ENCODE measurements around the gene CDA.

The CDA gene

GRCh38 chr1:20588634-20589225 lies at the start of gene CDA:
CDA (plus strand) TSS chr1:20589097; CDS start chr1:20589130, 33 bp downstream.
- DNase-seq = no peak

GRCh38 chr1:20540281-20540680 lies 48.6 kb upstream of the CDA start:
- DNase-seq = no peak

- no peak for DNase-seq
These were observed 42.3 kb upstream of the CDA start for GRCh38 chr1:20546637-20547036.

GRCh38 chr1:20551161-20551560 lies 37.7 kb upstream of the CDA start:
- no peak for DNase-seq

- DNase-seq = peak; percentile 63
These were observed 36.8 kb upstream of the CDA start, which contains the start of gene FAM43B for GRCh38 chr1:20551945-20552727. FAM43B (plus strand) TSS chr1:20552573; CDS start chr1:20552974, 401 bp downstream.

GRCh38 chr1:20552728-20553445 lies 36.0 kb upstream of the CDA start:
- peak; percentile 10 for DNase-seq

- no peak for DNase-seq
These were observed 33.7 kb upstream of the CDA start for GRCh38 chr1:20555025-20555757.

GRCh38 chr1:20555758-20556120 lies 33.2 kb upstream of the CDA start:
- no peak for DNase-seq

- DNase-seq = no peak
These were observed 30.7 kb upstream of the CDA start for GRCh38 chr1:20558191-20558590.

GRCh38 chr1:20560966-20561365 lies 27.9 kb upstream of the CDA start:
- no peak for DNase-seq

- no peak for DNase-seq
These were observed 23.7 kb upstream of the CDA start for GRCh38 chr1:20565234-20565633.

- no peak for DNase-seq
These were observed 19.3 kb upstream of the CDA start for GRCh38 chr1:20569523-20570098.

- no peak for DNase-seq
These were observed 17.5 kb upstream of the CDA start for GRCh38 chr1:20571427-20571826.

GRCh38 chr1:20573987-20574386 lies 14.9 kb upstream of the CDA start:
- DNase-seq = no peak

- DNase-seq = no peak
These were observed 14.0 kb upstream of the CDA start for GRCh38 chr1:20574686-20575540.

- DNase-seq = no peak
These were observed 13.2 kb upstream of the CDA start for GRCh38 chr1:20575541-20576336.

GRCh38 chr1:20578062-20578461 lies 10.8 kb upstream of the CDA start:
- DNase-seq = no peak

- no peak for DNase-seq
These were observed 10.0 kb upstream of the CDA start for GRCh38 chr1:20578721-20579395.

- DNase-seq = no peak
These were observed 4.0 kb upstream of the CDA start for GRCh38 chr1:20584890-20585289.

GRCh38 chr1:20586953-20587660 lies 1.8 kb upstream of the CDA start:
- no peak for DNase-seq

Data from DMS79 treated with DMSO at 0.1 percent for 48 hours (cell line).